T47D (cell line): ENCODE measurements around the gene HOXC5.

Source experiments
- DNase-seq, 2 experiments: peaks; one replicate each; pipeline versions ENCODE4 v3.0.0 to v3.0.0-alpha.2; 2011 to 2012; ENCODE audit warnings: low read depth in 1 of 2, low spot score in 1 of 2
- JUND ChIP-seq: IDR thresholded peaks from 2 replicates; pipeline ENCODE4 v1.6.1; 2012; ENCODE audit warnings: low read depth
- in situ Hi-C: cut with HindIII; loops from 2 replicates; pipeline ENCODE4 v1.10.0; 2016; ENCODE audit warnings: low sequenced_read_pairs, low pct_unique_long_range_greater_than_20kb

The HOXC5 gene

DNA sequence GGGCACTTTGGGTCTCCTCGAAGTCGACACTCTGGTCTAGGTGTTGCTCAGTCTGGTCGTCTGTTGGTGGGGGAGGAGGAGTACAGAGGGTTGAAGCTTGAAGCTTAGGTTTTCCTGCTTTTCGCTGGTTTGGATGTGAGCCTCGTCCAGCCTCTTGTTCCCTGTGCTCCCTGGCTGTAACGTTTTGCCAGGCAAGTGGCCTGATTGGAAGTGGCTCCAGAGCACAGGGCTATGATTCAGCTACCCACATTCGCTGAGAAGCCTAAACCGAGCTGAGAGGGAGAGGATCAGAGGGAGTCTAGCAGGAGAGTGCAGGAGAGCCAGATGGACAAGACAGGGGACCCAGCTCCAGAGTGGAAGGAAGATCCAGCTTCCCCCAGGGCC is 41.8 kb upstream of the HOXC5 start:
- DNase-seq = no peak
- TF ChIP-seq JUND = no peak
- in situ Hi-C loops = no loop called here

- DNase-seq = no peak
- no peak for TF ChIP-seq JUND
- in situ Hi-C loops = no loop called here
Measured at GRCh38 chr12:53992377-53992889, 40.4 kb upstream of the HOXC5 start.

- DNase-seq = no peak
- no peak for TF ChIP-seq JUND
- in situ Hi-C loops = no loop called here
Measured at GRCh38 chr12:53993162-53994008, 39.5 kb upstream of the HOXC5 start.

DNA sequence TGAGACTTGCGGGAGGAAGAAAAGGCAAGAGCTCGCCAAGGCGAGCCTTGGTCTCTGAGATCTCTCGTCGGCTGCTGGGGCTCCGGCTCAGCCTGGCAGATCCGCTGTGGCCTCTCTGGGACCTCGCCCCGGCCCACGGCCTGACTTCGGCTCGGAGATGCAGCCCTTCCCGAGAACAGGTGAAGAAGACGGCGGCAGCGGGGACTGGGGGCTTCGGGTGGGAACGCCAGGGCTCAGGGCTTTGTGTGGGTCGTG is 38.9 kb upstream of the HOXC5 start:
- DNase-seq = no peak
- in situ Hi-C loops = no loop called here

DNA sequence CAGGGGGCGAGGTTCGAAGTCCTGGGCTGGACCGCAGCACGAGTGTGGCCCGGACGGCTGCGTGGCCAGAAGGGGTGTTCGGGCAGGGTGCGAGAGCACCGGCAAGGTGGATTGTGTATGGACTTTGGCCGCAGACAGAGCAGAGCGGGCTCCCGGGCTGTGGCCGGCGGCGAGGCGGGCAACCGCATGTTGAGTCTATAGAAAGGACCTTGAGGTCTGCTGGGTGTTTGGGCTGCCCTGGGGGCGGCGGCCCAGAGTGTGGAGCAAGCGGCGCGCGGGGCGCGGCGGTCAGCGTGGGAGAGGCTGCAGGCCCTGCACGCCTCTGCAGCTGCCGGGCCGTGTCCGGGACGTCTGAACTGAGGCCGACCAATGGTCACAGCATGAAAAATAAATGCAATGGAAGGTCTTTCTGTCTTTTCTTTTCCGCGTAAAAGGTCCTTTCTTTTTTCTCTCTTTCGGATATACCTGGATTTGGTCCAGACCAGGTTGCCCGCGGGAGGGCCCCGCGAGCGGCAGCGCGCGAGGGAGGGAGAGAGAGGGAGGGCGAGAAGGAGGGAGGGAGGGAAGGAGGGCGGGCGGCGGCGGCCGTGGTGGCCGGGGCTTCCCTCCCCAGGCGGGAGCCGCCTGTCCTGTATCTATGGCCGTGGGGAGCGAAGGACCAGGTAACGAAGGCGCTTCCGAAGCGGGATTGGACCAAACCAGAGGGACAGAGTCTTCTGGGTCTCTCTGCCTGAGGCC is 38.4 kb upstream of the HOXC5 start:
- DNase-seq = peak in 1 of 2 experiments; percentile 80
- TF ChIP-seq JUND = no peak
- in situ Hi-C loops = no loop called here

More for the DNA sequence above, 38.9 kb upstream of the HOXC5 start:
- no peak for TF ChIP-seq JUND

- no peak for TF ChIP-seq JUND
- no peak for DNase-seq
- in situ Hi-C loops = no loop called here
Measured at GRCh38 chr12:53995002-53995377, 37.9 kb upstream of the HOXC5 start.

- peak in 1 of 2 experiments; percentile 95 for DNase-seq
- in situ Hi-C loops = no loop called here
- no peak for TF ChIP-seq JUND
Measured at GRCh38 chr12:53995378-53996239, 37.2 kb upstream of the HOXC5 start.

- in situ Hi-C loops = no loop called here
- no peak for DNase-seq
- no peak for TF ChIP-seq JUND
Measured at GRCh38 chr12:53996240-53997203, 36.3 kb upstream of the HOXC5 start.

DNA sequence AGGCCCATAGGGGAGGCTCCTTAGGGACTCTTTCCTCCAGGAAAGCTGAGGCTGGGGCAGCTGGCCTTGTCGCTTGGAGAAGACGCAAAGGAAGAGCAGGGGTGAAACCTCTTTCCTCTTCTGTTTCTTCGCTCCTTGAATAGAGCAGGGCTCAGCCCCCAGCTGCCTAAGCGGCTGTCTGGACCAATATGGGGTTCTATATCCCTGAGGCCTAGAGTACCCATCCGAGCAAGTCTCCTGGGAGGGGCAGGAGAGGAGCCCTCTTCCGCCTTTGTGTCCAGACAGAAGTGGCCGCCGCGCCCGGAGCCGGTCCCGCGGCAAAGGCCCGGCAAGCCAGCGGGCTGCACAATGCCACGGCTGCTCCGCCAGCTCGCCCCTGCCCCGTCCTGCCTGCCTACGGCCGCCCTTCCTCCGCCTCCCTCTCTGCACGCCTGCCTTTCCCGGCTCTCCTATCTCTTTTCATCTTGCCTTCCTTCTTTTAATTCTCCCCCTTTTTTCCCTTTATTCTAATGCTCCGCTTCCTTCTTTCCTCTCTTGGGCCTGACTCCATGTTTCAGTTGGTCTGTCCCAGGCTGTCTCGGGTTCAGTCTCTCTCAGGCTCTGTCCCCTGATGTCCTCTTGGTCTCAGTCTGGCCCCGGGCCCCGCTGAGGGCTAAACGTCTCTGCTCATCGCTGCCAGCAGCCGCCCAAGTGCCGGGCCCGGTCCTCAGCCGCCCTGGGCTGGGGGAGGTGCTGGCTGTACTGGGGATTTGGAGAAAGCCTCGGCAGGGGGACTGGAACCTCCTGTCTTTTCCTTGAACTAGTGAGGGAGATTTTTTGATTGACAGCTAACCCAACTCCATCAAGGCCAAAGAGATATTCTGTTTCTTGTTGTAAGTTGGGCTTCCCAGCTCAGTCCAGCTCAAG is 35.4 kb upstream of the HOXC5 start:
- no peak for TF ChIP-seq JUND
- no peak for DNase-seq
- in situ Hi-C loops = no loop called here

DNA sequence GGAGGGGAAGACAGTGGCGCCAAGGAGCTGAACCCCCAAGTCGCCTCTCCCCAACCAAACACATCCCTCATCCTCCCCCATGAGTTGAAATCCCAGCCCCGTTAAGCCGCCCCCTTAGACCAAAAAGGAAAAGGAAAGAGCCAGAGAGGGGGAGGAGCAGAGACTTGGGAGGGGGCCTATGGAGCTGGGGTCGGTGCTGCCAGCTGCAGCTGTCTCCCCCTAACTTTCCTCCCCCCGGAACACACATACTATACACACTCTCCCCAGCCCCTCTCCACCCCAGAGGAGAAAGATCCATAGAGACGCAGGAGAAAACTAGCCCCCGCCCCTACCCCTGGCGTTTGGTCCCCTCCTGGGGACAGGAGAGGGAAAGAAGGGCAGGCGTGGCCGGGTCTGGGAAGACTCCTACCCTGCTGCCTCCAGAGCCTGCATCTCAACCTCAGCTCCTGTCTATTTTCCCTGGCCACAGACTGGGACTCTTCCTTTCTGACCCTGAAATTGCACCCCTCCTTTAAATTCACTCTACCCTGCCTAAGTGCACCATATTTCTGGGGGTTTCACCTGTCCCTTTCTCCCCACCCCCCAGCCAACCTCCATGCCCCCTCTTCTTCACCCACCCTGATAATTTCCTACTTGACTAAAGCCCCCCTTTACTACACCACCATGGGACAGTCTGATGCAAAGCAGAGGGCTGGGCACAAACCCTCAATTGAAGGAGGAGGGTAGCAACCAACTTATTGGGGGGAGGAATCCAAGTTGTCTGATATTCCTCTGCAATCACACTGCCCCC is 34.5 kb upstream of the HOXC5 start:
- in situ Hi-C loops = no loop called here
- no peak for DNase-seq
- no peak for TF ChIP-seq JUND
